ENCODE data around the gene NOXA1. TPM values are rescaled to one million over a fixed set of nuclear protein-coding genes. Genes with fewer than 3 reads are reported as not detected.

The NOXA1 gene
- total RNA-seq, 1 experiment from 2014 or later = 0.92 TPM

- no peak for DNase-seq (ENCODE audit: extremely low read depth, low read depth)
Measured at GRCh38 chr9:137387114-137387890, 35.9 kb upstream of the NOXA1 start.

GRCh38 chr9:137387891-137388560 is 35.2 kb upstream of the NOXA1 start:
- no peak for DNase-seq (ENCODE audit: extremely low read depth, low read depth)

- DNase-seq (ENCODE audit: extremely low read depth, low read depth) = no peak
Measured at GRCh38 chr9:137388589-137389427, 34.4 kb upstream of the NOXA1 start.

GRCh38 chr9:137389428-137389746 is 33.8 kb upstream of the NOXA1 start:
- DNase-seq (ENCODE audit: extremely low read depth, low read depth) = no peak

GRCh38 chr9:137390553-137391410 is 32.4 kb upstream of the NOXA1 start:
- no peak for DNase-seq (ENCODE audit: extremely low read depth, low read depth)

- DNase-seq (ENCODE audit: extremely low read depth, low read depth) = no peak
Measured at GRCh38 chr9:137391411-137391754, 31.8 kb upstream of the NOXA1 start.

GRCh38 chr9:137392232-137393007 is 30.8 kb upstream of the NOXA1 start:
- DNase-seq (ENCODE audit: extremely low read depth, low read depth) = no peak

- DNase-seq (ENCODE audit: extremely low read depth, low read depth) = no peak
Measured at GRCh38 chr9:137393176-137394150, 29.7 kb upstream of the NOXA1 start.

- DNase-seq (ENCODE audit: extremely low read depth, low read depth) = no peak
Measured at GRCh38 chr9:137394866-137395665, 28.1 kb upstream of the NOXA1 start.

- DNase-seq (ENCODE audit: extremely low read depth, low read depth) = no peak
Measured at GRCh38 chr9:137395666-137396010, 27.6 kb upstream of the NOXA1 start.

GRCh38 chr9:137396227-137396626 is 27.0 kb upstream of the NOXA1 start:
- DNase-seq (ENCODE audit: extremely low read depth, low read depth) = no peak

- no peak for DNase-seq (ENCODE audit: extremely low read depth, low read depth)
Measured at GRCh38 chr9:137396634-137397367, 26.4 kb upstream of the NOXA1 start.

GRCh38 chr9:137397675-137398423 is 25.3 kb upstream of the NOXA1 start:
- DNase-seq (ENCODE audit: extremely low read depth, low read depth) = no peak

- no peak for DNase-seq (ENCODE audit: extremely low read depth, low read depth)
Measured at GRCh38 chr9:137398561-137399468, 24.4 kb upstream of the NOXA1 start.

- no peak for DNase-seq (ENCODE audit: extremely low read depth, low read depth)
Measured at GRCh38 chr9:137402746-137403145, 20.4 kb upstream of the NOXA1 start.

GRCh38 chr9:137403269-137403668 is 19.9 kb upstream of the NOXA1 start:
- DNase-seq (ENCODE audit: extremely low read depth, low read depth) = no peak
